Adrenal gland (tissue), 12 donors: ENCODE data around the gene TSPAN32. TPM values are rescaled to one million over a fixed set of nuclear protein-coding genes. Genes with fewer than 3 reads are reported as not detected.
"Not testable (repeated sequence)": the region's sequence is repeated elsewhere in the genome, so short reads cannot be mapped to it uniquely, and the experiment has no call there.

Experiments
- DNase-seq, 7 donors: peaks; one replicate each; pipeline ENCODE4 v3.0.0-alpha.2; 2019 to 2020
- H3K27ac ChIP-seq, 5 donors: fragments of 200-600 bp; sonication (generic) in 4 of 5; 1 replicate in 3 of 5; 2 replicates in 2 of 5; pipeline versions ENCODE4 v1.5.1 to v1.8.0; 2016 to 2020; ENCODE audit warnings: mild to moderate bottlenecking in 1 of 5
- H3K27me3 ChIP-seq: fragments of 200-600 bp; 2 replicates; pipeline ENCODE4 v1.8.0; 2021
- H3K36me3 ChIP-seq, 2 donors: fragments of 200-600 bp; replicated peaks in 1 of 2; 1 replicate in 1 of 2; 2 replicates in 1 of 2; pipeline versions ENCODE4 v1.5.1 to v1.8.0; 2018 to 2022
- H3K4me1 ChIP-seq, 2 donors: fragments of 200-600 bp; replicated peaks in 1 of 2; 1 replicate in 1 of 2; 2 replicates in 1 of 2; pipeline versions ENCODE4 v1.5.1 to v1.8.0; 2018 to 2021
- H3K4me3 ChIP-seq, 4 donors: fragments of 200-600 bp; sonication (generic) in 3 of 4; one replicate each; pipeline ENCODE4 v1.5.1; 2016 to 2018
- H3K9me3 ChIP-seq, 3 donors: fragments of 200-600 bp; sonication (generic) in 1 of 3; replicated peaks in 1 of 3; 1 replicate in 2 of 3; 2 replicates in 1 of 3; pipeline versions ENCODE4 v1.5.1 to v1.8.0; 2016 to 2021
- POLR2A ChIP-seq, 2 donors: fragments of 450-650 bp; IDR thresholded peaks; one replicate each; pipeline ENCODE4 v1.6.1; 2017; ENCODE audit warnings: antibody characterized with exemption in 2 of 2, mild to moderate bottlenecking in 2 of 2, moderate library complexity in 1 of 2
- WGBS, 4 donors: extraction: QIAGEN DNeasy Blood & Tissue Kit in 2 of 4; methylation state at CpG; one replicate each; pipeline versions ENCODE4 v1.1.5 to v1.1.7; 2013 to 2017; 5-methylcytosine and 5-hydroxymethylcytosine counted together
- intact Hi-C, 2 donors: fragments of 100-400 bp; cut with DNase I; formaldehyde crosslinking; loops; one replicate each; pipeline versions ENCODE4 v1.14.1 to v1.15.0; 2022 to 2023
- polyA plus RNA-seq, 3 donors: library from polyadenylated mRNA; stranded (reverse); fragments of 200-250 nt in 2 of 3; fragments of 350-450 nt in 1 of 3; fragmentation: Illumina TruSeq in 1 of 3; extraction: RNeasy Lipid Tissue Mini Kit (QIAGEN cat#74804) in 1 of 3; gene quantifications; one replicate each; pipeline ENCODE4 v1.2.3, GENCODE V29; 2013 to 2014
- total RNA-seq, 9 donors: library from RNA; depleted of rRNA in 4 of 9; stranded (reverse); fragments of >200 nt in 4 of 9; fragments of 120-200 nt in 1 of 9; fragmentation: NEBNext Ultra II Directional in 1 of 9; extraction: Animal tissue kit (Norgen Biotek cat#: 25700) in 1 of 9; gene quantifications; one replicate each; pipeline versions ENCODE4 v1.1.0 to v1.2.4, GENCODE V29; 2013 to 2023
- TF ChIP-seq, protein P1 (sequence below), 6 experiments: fragments of 450-650 bp in 4 of 6; fragments of 200-600 bp in 2 of 6; sonication (generic) in 1 of 6; IDR thresholded peaks; 1 replicate in 5 of 6; 2 replicates in 1 of 6; pipeline versions ENCODE4 v1.5.1 to v1.8.0; 2016 to 2021; ENCODE audit warnings: antibody characterized with exemption in 6 of 6, mild to moderate bottlenecking in 2 of 6, moderate library complexity in 1 of 6
- donor health status: healthy with polysubstance abuse.
- donor health status: Bipolar disorder and iron deficiency.
- donor health status: DM: yes; HTN: yes; CAD: no.
- donor health status: DM: no; HTN: no; CAD: no.
- donor health status: DM: no; HTN: no; CAD: no.
- donor health status: DM: yes; HTN: yes; CAD: no.

Gene TSPAN32
- total and polyA plus RNA-seq, 12 donors: 0.14 to 7.0 (median 0.88) TPM; not detected in 4

DNA sequence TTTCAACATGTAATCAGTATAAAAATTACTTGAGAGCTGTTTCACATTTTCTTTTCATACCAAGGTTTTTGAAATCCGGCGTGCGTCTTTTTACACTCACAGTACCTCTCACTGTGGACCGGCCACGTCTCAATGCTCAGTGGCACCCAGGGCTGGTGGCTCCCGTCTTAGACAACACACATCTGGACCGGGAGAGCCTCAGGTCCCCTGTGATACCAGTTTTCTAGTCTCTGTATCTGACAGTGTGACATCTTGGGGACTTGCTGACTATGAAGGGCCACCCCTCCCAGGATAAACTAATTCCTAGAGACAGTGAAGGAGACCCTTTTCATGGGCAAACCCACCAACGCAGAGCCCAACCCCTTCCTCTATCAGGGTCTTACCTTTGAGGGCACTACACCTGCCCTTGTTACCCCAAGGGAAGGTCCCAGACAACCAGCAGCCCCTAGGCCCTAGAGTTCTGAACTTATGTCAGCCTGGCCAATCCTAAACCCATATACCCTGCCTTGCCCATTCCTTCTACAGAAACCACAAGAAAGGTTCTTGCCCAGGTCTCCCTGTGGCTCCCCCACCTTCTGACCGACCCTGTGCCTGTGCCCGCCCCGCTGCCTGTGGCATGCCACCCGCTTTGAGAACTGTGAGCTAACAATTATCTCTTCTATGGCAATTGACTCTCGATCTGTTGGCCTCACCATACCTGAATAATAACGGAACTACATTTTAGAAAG is 25.4 kb upstream of the TSPAN32 start:
- peak in 1 of 7 donors; percentile 36 for DNase-seq
- TF ChIP-seq POLR2A (IDR thresholded peaks at IDR 0.05): no peak
- TF ChIP-seq, protein P1, sequence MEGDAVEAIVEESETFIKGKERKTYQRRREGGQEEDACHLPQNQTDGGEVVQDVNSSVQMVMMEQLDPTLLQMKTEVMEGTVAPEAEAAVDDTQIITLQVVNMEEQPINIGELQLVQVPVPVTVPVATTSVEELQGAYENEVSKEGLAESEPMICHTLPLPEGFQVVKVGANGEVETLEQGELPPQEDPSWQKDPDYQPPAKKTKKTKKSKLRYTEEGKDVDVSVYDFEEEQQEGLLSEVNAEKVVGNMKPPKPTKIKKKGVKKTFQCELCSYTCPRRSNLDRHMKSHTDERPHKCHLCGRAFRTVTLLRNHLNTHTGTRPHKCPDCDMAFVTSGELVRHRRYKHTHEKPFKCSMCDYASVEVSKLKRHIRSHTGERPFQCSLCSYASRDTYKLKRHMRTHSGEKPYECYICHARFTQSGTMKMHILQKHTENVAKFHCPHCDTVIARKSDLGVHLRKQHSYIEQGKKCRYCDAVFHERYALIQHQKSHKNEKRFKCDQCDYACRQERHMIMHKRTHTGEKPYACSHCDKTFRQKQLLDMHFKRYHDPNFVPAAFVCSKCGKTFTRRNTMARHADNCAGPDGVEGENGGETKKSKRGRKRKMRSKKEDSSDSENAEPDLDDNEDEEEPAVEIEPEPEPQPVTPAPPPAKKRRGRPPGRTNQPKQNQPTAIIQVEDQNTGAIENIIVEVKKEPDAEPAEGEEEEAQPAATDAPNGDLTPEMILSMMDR (IDR thresholded peaks at IDR 0.05): no peak
- H3K4me3 ChIP-seq: no peak overlapping the region
- peaks cover 10% of the 10 kb centered on the region for H3K27me3 ChIP-seq
- no peak overlapping the region for H3K27ac ChIP-seq
- peaks cover 0 to 4% (median 0%) of the 10 kb centered on the region in 3 donors for H3K9me3 ChIP-seq
- intact Hi-C loops: no loop called here
- WGBS, 4 donors: 80 to 95% (median 87%) methylated on average over 13 to 14 of the region's 14 CpGs
- H3K4me1 ChIP-seq: no peaks in the 10 kb centered on the region
- H3K36me3 ChIP-seq: no peaks in the 10 kb centered on the region

DNA sequence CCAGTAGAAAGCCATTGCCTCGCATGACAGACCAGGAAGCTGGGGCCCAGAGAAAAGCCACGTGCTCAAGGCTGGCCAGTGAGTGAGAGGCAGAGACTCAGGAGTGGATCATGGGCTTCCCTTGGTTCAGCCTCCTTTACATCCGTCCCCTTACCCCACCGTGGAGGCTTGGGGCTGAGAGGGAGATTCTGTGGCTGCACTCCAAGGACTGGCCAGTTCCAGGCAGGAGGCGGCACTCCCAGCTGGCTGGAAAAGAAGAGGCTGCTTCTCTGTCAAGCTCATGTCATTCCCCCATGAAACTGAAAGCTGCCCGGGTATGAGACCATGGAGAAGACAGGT is 24.8 kb upstream of the TSPAN32 start:
- peak in 2 of 7 donors; percentile 15 to 41 for DNase-seq
- Histone ChIP-seq H3K36me3 (no peaks in the 10 kb centered on the region), H3K4me3 (no peak overlapping the region), H3K9me3 (peaks cover 0 to 4% (median 0%) of the 10 kb centered on the region in 3 donors), H3K4me1 (no peaks in the 10 kb centered on the region), H3K27me3 (peaks cover 5% of the 10 kb centered on the region), H3K27ac (peak overlapping the region in 1 of 5 donors; percentile 32)
- TF ChIP-seq, protein P1 (IDR thresholded peaks at IDR 0.05): no peak
- 54 to 61% (median 57%) methylated on average over 6 of the region's 6 CpGs for WGBS, 4 donors
- intact Hi-C loops: no loop called here

DNA sequence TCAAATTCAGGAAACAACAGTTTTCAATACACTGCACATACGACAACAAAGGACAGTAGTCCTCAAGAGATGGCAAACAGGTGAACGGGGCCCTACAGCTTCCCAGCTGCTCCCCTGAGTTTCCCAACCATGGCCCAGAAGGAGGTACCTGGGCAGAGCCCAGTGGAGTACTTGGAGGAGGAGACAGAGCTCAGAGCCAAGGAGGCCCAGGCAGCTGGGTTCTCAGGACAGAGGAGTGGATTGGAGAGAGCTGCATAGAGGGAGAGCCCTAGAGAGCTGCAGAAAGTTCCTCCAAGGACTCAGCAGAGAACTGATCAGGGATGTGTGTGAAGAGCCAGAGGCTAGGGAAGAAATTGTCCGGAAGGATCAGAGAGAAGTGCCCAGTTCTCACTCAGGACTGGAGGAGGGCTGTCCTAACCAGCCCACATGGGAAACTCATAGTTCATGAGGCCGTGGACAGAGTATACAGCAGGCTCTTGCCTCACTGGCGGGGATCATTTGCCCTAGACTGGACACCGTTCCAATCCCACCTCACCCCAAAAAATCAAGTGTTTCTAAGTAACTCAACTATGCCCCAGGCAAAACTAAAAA is 23.8 kb upstream of the TSPAN32 start:
- DNase-seq: peak in 2 of 7 donors; percentile 8 to 21
- H3K27ac ChIP-seq: peak overlapping the region in 1 of 5 donors; percentile 52

DNA sequence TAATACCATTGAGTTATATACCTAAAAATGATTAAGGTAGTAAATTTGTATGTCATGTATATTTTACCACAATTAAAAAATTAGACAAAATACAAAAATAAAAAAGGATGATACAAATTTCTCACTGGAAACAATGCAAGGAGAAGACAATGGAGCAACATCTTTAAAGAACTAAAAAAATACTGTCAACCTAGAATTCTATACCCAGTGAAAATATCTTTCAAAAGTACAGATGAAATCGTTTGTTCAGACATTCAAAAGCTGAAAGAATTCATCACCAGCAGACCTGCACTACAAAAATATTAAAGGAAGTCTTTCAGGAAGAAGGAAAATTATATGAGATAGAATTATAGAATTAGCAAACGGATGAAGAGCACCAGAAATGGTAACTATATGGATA is 21.6 kb upstream of the TSPAN32 start:
- Histone ChIP-seq H3K9me3 (peaks cover 0 to 16% (median 6%) of the 10 kb centered on the region in 3 donors), H3K27ac (no peak overlapping the region), H3K27me3 (peaks cover 2% of the 10 kb centered on the region), H3K4me1 (no peaks in the 10 kb centered on the region), H3K36me3 (no peaks in the 10 kb centered on the region), H3K4me3 (no peak overlapping the region)
- no peak for DNase-seq
- WGBS, 4 donors: 65 to 70% (median 67%) methylated on average over 2 of the region's 2 CpGs
- intact Hi-C loops: no loop called here
- no peak for TF ChIP-seq POLR2A (IDR thresholded peaks at IDR 0.05)
- TF ChIP-seq, protein P1 (IDR thresholded peaks at IDR 0.05): no peak

More for the DNA sequence above, 23.8 kb upstream of the TSPAN32 start:
- intact Hi-C loops: no loop called here
- H3K9me3 ChIP-seq: peaks cover 0 to 12% (median 6%) of the 10 kb centered on the region in 3 donors
- no peaks in the 10 kb centered on the region for H3K36me3 ChIP-seq
- 70 to 77% (median 72%) methylated on average over 6 of the region's 6 CpGs for WGBS, 4 donors
- H3K4me3 ChIP-seq: no peak overlapping the region
- no peaks in the 10 kb centered on the region for H3K4me1 ChIP-seq
- TF ChIP-seq, protein P1 (IDR thresholded peaks at IDR 0.05): no peak
- TF ChIP-seq POLR2A (IDR thresholded peaks at IDR 0.05): no peak
- no peaks in the 10 kb centered on the region for H3K27me3 ChIP-seq

DNA sequence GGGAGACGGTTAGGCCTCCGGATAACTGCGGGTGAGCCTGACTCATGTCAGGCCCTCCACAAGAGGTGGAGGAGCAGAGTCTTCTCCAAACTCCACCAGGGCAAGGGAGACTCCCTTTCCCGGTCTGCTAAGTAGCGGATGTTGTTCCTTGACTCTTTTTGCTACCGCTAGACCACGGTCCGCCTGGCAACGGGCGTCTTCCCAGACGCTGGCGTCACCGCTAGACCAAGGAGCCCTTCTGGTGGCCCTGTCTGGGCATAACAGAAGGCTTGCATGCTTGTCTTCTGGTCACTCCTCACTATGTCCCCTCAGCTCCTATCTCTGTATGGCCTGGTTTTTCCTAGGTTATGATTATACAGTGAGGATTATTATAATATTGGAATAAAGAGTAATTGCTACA is 15.5 kb upstream of the TSPAN32 start:
- not testable (repeated sequence) for H3K4me1 ChIP-seq

More for the DNA sequence above, 15.5 kb upstream of the TSPAN32 start:
- H3K36me3 ChIP-seq, H3K27me3 ChIP-seq, H3K27ac ChIP-seq, intact Hi-C loops, H3K4me3 ChIP-seq: not testable (repeated sequence)
- DNase-seq: peak in 1 of 7 donors; percentile 45
- 87 to 99% (median 89%) methylated on average over 10 to 12 of the region's 13 CpGs for WGBS, 4 donors
- peaks cover 0 to 12% (median 6%) of the 10 kb centered on the region in 3 donors for H3K9me3 ChIP-seq
